HG03066 (cell line): ENCODE results near the gene POTED.
"Not testable (repeated sequence)": the region's sequence is repeated elsewhere in the genome, so short reads cannot be mapped to it uniquely, and the experiment has no call there.

Experiments
- ATAC-seq: cut with Tn5 transposase; IDR thresholded peaks from one replicate; pipeline ENCODE4 v1.9.1; 2021; ENCODE audit warnings: low read depth; ENCODE audit not compliant: unreplicated experiment

Gene POTED

GRCh38 chr21:13609477-13609876, at the start of gene POTED:
TSS of gene POTED (plus strand) at chr21:13609777. CDS start at chr21:13610229, 452 bp downstream.
- ATAC-seq: not testable (repeated sequence)

- not testable (repeated sequence) for ATAC-seq
These were observed 40.5 kb downstream of the POTED start for GRCh38 chr21:13650101-13650500.

DNA sequence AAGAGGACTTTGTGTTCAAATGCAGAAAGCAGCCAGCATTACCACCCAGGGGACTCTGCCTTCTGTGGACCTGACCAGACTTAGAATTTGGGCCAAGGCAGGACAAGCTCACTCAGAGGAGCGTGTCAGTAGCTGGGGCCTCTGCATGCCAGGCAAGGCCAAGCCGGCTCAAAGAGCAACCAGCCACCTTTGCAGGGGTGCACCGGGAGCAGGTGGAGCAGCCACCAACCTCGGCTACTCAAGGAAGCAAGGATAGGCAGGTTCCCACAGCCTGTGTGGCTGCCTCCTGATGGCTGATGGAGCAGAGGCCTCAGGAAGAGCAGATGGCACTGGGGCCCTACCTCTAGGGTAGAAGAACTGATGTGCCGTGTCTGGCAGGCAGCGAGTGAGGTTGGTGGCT, 42.2 kb downstream of the POTED start:
- ATAC-seq: not testable (repeated sequence)
